DND-41 (cell line): ENCODE data around the gene ERCC1.

Experiments
- ATAC-seq: fragments of 200-7000 bp; cut with Tn5 transposase; 3 replicates; pipeline ENCODE4 v1.9.1; 2021; ENCODE audit warnings: low read depth; ENCODE audit not compliant: insufficient read depth
- DNase-seq: peaks from one replicate; pipeline ENCODE4 v3.0.0-alpha.2; 2020
- H2AFZ ChIP-seq: 2 replicates; pipeline ENCODE4 v1.6.0; 2012; ENCODE audit warnings: low read depth, low read length
- H3K27ac ChIP-seq: 2 replicates; pipeline ENCODE4 v1.5.1; 2012; ENCODE audit warnings: low read length, inconsistent platforms
- H3K27me3 ChIP-seq: fragments of 200-600 bp; sonication (generic); 2 replicates; pipeline ENCODE4 v1.6.0; 2012; ENCODE audit warnings: low read length, mild to moderate bottlenecking, inconsistent platforms; ENCODE audit not compliant: insufficient read depth, poor library complexity
- H3K36me3 ChIP-seq: 2 replicates; pipeline ENCODE4 v1.5.1; 2012; ENCODE audit warnings: low read length, inconsistent platforms; ENCODE audit not compliant: insufficient read depth
- H3K4me1 ChIP-seq: 2 replicates; pipeline ENCODE4 v1.5.1; 2012; ENCODE audit warnings: mild to moderate bottlenecking, low read length; ENCODE audit not compliant: insufficient read depth
- H3K4me2 ChIP-seq: 2 replicates; pipeline ENCODE4 v1.6.0; 2012; ENCODE audit warnings: mild to moderate bottlenecking, moderate library complexity, low read length, inconsistent platforms; ENCODE audit not compliant: insufficient read depth
- H3K4me3 ChIP-seq, 2 experiments: fragments of 200-600 bp in 1 of 2; shearing (Covaris generic) in 1 of 2; 2 replicates each; pipeline ENCODE4 v1.5.1; 2012 to 2016; ENCODE audit warnings: inconsistent platforms in 2 of 2, low read length in 2 of 2, mild to moderate bottlenecking in 2 of 2, low read depth in 1 of 2, moderate library complexity in 1 of 2
- H3K79me2 ChIP-seq: 2 replicates; pipeline ENCODE4 v1.6.0; 2012; ENCODE audit warnings: low read length, inconsistent platforms; ENCODE audit not compliant: insufficient read depth
- H3K9ac ChIP-seq: 2 replicates; pipeline ENCODE4 v1.6.0; 2012; ENCODE audit warnings: low read depth, mild to moderate bottlenecking, inconsistent platforms, low read length, moderate library complexity
- H3K9me3 ChIP-seq: 2 replicates; pipeline ENCODE4 v1.5.1; 2012; ENCODE audit warnings: low read length, moderate library complexity, mild to moderate bottlenecking, inconsistent platforms; ENCODE audit not compliant: insufficient read depth, severe bottlenecking
- H4K20me1 ChIP-seq: 2 replicates; pipeline ENCODE4 v1.6.0; 2012; ENCODE audit warnings: low read length; ENCODE audit not compliant: insufficient read depth
- EZH2 ChIP-seq: IDR thresholded peaks from 3 replicates; pipeline ENCODE4 v1.6.1; 2012; ENCODE audit warnings: borderline replicate concordance, low read depth, mild to moderate bottlenecking, moderate library complexity, low read length, inconsistent platforms; ENCODE audit not compliant: severe bottlenecking
- TF ChIP-seq, protein P1 (sequence below): IDR thresholded peaks from 2 replicates; pipeline ENCODE4 v1.5.1; 2012; ENCODE audit warnings: borderline replicate concordance, low read length, moderate library complexity, mild to moderate bottlenecking; ENCODE audit not compliant: poor library complexity, severe bottlenecking; ENCODE audit errors: extremely low read depth

ERCC1 gene

GRCh38 chr19:45455707-45456499, 32.2 kb upstream of the ERCC1 start:
- no peak for DNase-seq
- no peaks in the 10 kb centered on the region for H3K36me3 ChIP-seq
- ATAC-seq, result no peak
- peaks cover 10% of the 10 kb centered on the region for H3K4me1 ChIP-seq
- no peak overlapping the region for H2AFZ ChIP-seq
- H3K4me2 ChIP-seq, result no peak overlapping the region
- H3K9me3 ChIP-seq, result no peaks in the 10 kb centered on the region
- H3K79me2 ChIP-seq, result no peaks in the 10 kb centered on the region
- H3K27ac ChIP-seq, result no peak overlapping the region
- H3K27me3 ChIP-seq, result peaks cover 9% of the 10 kb centered on the region
- TF ChIP-seq, protein P1, sequence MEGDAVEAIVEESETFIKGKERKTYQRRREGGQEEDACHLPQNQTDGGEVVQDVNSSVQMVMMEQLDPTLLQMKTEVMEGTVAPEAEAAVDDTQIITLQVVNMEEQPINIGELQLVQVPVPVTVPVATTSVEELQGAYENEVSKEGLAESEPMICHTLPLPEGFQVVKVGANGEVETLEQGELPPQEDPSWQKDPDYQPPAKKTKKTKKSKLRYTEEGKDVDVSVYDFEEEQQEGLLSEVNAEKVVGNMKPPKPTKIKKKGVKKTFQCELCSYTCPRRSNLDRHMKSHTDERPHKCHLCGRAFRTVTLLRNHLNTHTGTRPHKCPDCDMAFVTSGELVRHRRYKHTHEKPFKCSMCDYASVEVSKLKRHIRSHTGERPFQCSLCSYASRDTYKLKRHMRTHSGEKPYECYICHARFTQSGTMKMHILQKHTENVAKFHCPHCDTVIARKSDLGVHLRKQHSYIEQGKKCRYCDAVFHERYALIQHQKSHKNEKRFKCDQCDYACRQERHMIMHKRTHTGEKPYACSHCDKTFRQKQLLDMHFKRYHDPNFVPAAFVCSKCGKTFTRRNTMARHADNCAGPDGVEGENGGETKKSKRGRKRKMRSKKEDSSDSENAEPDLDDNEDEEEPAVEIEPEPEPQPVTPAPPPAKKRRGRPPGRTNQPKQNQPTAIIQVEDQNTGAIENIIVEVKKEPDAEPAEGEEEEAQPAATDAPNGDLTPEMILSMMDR, result no peak
- TF ChIP-seq EZH2, result no peak
- no peak overlapping the region for H3K4me3 ChIP-seq
- peaks cover 5% of the 10 kb centered on the region; the same call in 1 of the 2 replicates for H4K20me1 ChIP-seq
- H3K9ac ChIP-seq, result no peak overlapping the region

- H3K4me2 ChIP-seq, result peak overlapping the region; percentile 83; the same call in 1 of the 2 replicates
- DNase-seq (no peak), ATAC-seq (no peak)
- H3K27me3 ChIP-seq, result peaks cover 16% of the 10 kb centered on the region
- no peak for TF ChIP-seq EZH2
- H3K36me3 ChIP-seq, result no peaks in the 10 kb centered on the region
- no peak overlapping the region for H3K4me3 ChIP-seq
- no peaks in the 10 kb centered on the region for H3K79me2 ChIP-seq
- no peak overlapping the region for H3K9ac ChIP-seq
- H3K4me1 ChIP-seq, result peaks cover 21% of the 10 kb centered on the region
- H3K27ac ChIP-seq, result no peak overlapping the region
- peaks cover 5% of the 10 kb centered on the region; the same call in 1 of the 2 replicates for H4K20me1 ChIP-seq
- no peaks in the 10 kb centered on the region for H3K9me3 ChIP-seq
- no peak overlapping the region for H2AFZ ChIP-seq
Measured at GRCh38 chr19:45451850-45452387, 28.2 kb upstream of the ERCC1 start.

GRCh38 chr19:45451131-45451849, 27.6 kb upstream of the ERCC1 start:
- Histone ChIP-seq H3K9ac (peak overlapping the region; percentile 41), H3K36me3 (no peaks in the 10 kb centered on the region), H3K79me2 (no peaks in the 10 kb centered on the region), H3K9me3 (no peaks in the 10 kb centered on the region), H3K4me1 (peaks cover 21% of the 10 kb centered on the region), H3K27ac (no peak overlapping the region), H3K27me3 (peaks cover 16% of the 10 kb centered on the region), H2AFZ (peak overlapping the region; percentile 18), H3K4me3 (peak overlapping the region; percentile 16 to 66; a peak in 3 of 4 replicates), H3K4me2 (peak overlapping the region; percentile 83), H4K20me1 (peaks cover 5% of the 10 kb centered on the region; the same call in 1 of the 2 replicates)
- TF ChIP-seq, protein P1, result no peak
- TF ChIP-seq EZH2, result peak; percentile 42
- ATAC-seq, result peak; percentile 63
- DNase-seq, result peak; percentile 48

DNA sequence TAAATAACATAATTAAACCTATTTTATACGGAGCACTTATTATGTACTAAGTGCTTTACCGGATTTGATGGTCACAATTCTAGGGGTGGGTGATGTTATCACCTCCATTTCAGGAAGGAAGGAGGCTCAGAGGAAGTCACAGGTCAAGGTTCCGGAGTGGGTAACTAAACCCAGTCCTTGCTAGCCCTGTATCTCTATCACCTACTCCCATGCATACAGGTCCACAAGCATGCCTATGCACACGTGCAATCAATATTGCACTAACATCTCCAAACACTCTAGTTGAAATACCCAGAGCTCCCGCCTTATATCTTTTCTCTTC, 26.3 kb upstream of the ERCC1 start:
- Histone ChIP-seq H3K4me1 (peaks cover 21% of the 10 kb centered on the region), H3K9me3 (no peaks in the 10 kb centered on the region), H3K9ac (peak overlapping the region; percentile 57), H3K27me3 (peaks cover 16% of the 10 kb centered on the region), H3K79me2 (no peaks in the 10 kb centered on the region), H3K36me3 (no peaks in the 10 kb centered on the region), H2AFZ (peak overlapping the region; percentile 73), H3K4me3 (peak overlapping the region; percentile 35 to 66; a peak in 3 of 4 replicates), H3K27ac (peak overlapping the region; percentile 47; the same call in 1 of the 2 replicates), H4K20me1 (peaks cover 5% of the 10 kb centered on the region; the same call in 1 of the 2 replicates), H3K4me2 (peak overlapping the region; percentile 83)
- ATAC-seq (no peak), DNase-seq (no peak)
- TF ChIP-seq, protein P1, result no peak
